Motor neuron (in vitro differentiated cells): ENCODE data around the gene TMEM132D. TPM values are rescaled to one million over a fixed set of nuclear protein-coding genes. Genes with fewer than 3 reads are reported as not detected.

ENCODE experiments used
- ATAC-seq, 8 experiments: fragments of 200-7000 bp; cut with Tn5 transposase; replicated peaks in 6 of 8; 2 replicates each; pipeline ENCODE4 v1.8.0; 2021; ENCODE audit warnings: mild to moderate bottlenecking in 8 of 8, moderate library complexity in 8 of 8
- H3K27ac ChIP-seq, 2 donors: fragments of 250-450 bp; sonication (Bioruptor Pico); 2 replicates each; pipeline ENCODE4 v1.9.0; 2021; ENCODE audit warnings: antibody characterized with exemption in 2 of 2, mild to moderate bottlenecking in 2 of 2, moderate library complexity in 1 of 2
- H3K4me1 ChIP-seq, 2 donors: fragments of 250-450 bp; sonication (Bioruptor Pico); replicated peaks in 1 of 2; 2 replicates each; pipeline ENCODE4 v1.6.1; 2021; ENCODE audit warnings: antibody characterized with exemption in 2 of 2, mild to moderate bottlenecking in 2 of 2, moderate library complexity in 1 of 2
- H3K4me3 ChIP-seq, 5 donors: fragments of 250-450 bp; sonication (Bioruptor Pico); 2 replicates each; pipeline ENCODE4 v1.9.0; 2021; ENCODE audit warnings: antibody characterized with exemption in 5 of 5, mild to moderate bottlenecking in 5 of 5, moderate library complexity in 4 of 5
- WGBS, 10 experiments: fragments of 450-650 bp; shearing (Covaris generic); methylation state at CpG; one replicate each; pipeline ENCODE4 v1.0.0; 2022; 5-methylcytosine and 5-hydroxymethylcytosine counted together
- in situ Hi-C, 9 experiments: fragments of 400-800 bp; cut with MboI; loops; one replicate each; pipeline ENCODE4 v1.15.0; 2021; ENCODE audit warnings: low sequenced_read_pairs in 9 of 9, low pct_unique_long_range_greater_than_20kb in 2 of 9; ENCODE audit not compliant: unreplicated experiment in 9 of 9
- total RNA-seq, 8 experiments: library from RNA; unstranded; fragments of 300-600 nt; gene quantifications; 2 replicates each; pipeline versions ENCODE4 v1.2.3 to v1.2.4, GENCODE V29; 2022

The TMEM132D gene
- total RNA-seq, 8 experiments from 2014 or later, result 0.17 to 5.7 (median 1.5) TPM; not detected in 1

DNA sequence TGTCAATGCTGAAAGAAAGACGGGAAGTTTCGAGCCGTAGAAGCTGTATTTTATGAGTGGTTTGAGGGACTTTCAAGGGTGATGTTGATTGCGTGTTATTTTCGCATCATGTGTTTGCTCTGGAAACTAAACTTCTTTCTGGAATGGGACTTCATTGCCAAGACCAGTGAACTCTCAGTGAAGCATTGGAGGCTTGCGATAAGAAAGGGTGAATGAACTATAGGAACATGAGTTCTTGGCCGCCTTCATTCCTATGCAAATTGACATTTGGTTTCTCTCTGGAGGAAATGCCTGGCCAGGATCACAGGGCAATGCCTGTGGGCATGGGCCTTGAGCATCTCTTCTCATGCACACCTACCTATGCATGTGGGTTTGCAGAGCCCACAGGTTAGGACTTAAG is 677.8 kb downstream of the TMEM132D start:
- ATAC-seq, result no peak
- no peak overlapping the region for H3K4me3 ChIP-seq
- no peak overlapping the region for H3K27ac ChIP-seq
- in situ Hi-C loops, result no loop called here
- no peaks in the 10 kb centered on the region for H3K4me1 ChIP-seq
- WGBS, 10 experiments, result 0 to 94% (median 56%) methylated on average over 1 to 7 of the region's 7 CpGs

GRCh38 chr12:129215556-129215955 is 688.3 kb downstream of the TMEM132D start:
- 10 to 100% (median 51%) methylated on average over 1 to 5 of the region's 5 CpGs; no CpG with 5 or more reads in 3 of the 10 experiments for WGBS, 10 experiments
- ATAC-seq, result peak in 1 of 8 experiments; percentile 6

DNA sequence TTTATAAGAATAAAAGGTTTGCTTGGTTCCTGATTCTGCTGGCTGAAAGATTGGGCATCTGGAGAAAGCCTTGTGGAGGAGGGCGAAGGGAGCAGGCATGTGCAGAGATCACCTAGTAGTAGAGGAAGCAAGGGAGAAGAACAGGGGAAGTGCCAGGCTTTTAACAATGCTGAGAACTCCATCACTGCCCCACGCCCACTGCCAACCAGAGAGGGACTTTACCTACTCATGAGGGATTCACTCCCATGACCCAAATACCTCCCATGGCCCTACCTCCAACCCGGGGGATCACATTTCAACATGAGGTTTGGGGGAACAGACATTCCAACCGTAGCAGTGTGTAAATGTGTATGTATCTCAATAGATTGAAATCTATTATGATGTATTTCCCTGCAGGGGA is 690.3 kb downstream of the TMEM132D start:
- in situ Hi-C loops, result no loop called here

More at GRCh38 chr12:129215556-129215955, 688.3 kb downstream of the TMEM132D start:
- H3K4me1 ChIP-seq, result no peaks in the 10 kb centered on the region
- no peak overlapping the region for H3K4me3 ChIP-seq
- H3K27ac ChIP-seq, result no peak overlapping the region
- in situ Hi-C loops, result no loop called here

GRCh38 chr12:129211862-129212630 is 691.8 kb downstream of the TMEM132D start:
- no peak overlapping the region for H3K4me3 ChIP-seq
- H3K27ac ChIP-seq, result no peak overlapping the region
- peak in 5 of 8 experiments; percentile 58 to 90 (median 76) for ATAC-seq
- in situ Hi-C loops, result no loop called here
- H3K4me1 ChIP-seq, result no peaks in the 10 kb centered on the region
- 0 to 38% (median 14%) methylated on average over 3 to 11 of the region's 11 CpGs for WGBS, 10 experiments

More for the DNA sequence above, 690.3 kb downstream of the TMEM132D start:
- ATAC-seq, result no peak
- Histone ChIP-seq H3K4me3 (no peak overlapping the region), H3K27ac (no peak overlapping the region), H3K4me1 (no peaks in the 10 kb centered on the region)
- WGBS, 10 experiments, result 0 to 58% (median 21%) methylated on average over 1 to 4 of the region's 4 CpGs; no CpG with 5 or more reads in 2 of the 10 experiments

GRCh38 chr12:129208566-129208965 is 695.3 kb downstream of the TMEM132D start:
- H3K4me1 ChIP-seq, result no peaks in the 10 kb centered on the region
- whole genome bisulfite sequencing, 10 experiments, result 0 to 61% (median 31%) methylated on average over 1 to 7 of the region's 9 CpGs; no CpG with 5 or more reads in 4 of the 10 experiments
- H3K27ac ChIP-seq, result no peak overlapping the region
- ATAC-seq, result peak in 2 of 8 experiments; percentile 33
- no peak overlapping the region for H3K4me3 ChIP-seq
- in situ Hi-C loops, result no loop called here

DNA sequence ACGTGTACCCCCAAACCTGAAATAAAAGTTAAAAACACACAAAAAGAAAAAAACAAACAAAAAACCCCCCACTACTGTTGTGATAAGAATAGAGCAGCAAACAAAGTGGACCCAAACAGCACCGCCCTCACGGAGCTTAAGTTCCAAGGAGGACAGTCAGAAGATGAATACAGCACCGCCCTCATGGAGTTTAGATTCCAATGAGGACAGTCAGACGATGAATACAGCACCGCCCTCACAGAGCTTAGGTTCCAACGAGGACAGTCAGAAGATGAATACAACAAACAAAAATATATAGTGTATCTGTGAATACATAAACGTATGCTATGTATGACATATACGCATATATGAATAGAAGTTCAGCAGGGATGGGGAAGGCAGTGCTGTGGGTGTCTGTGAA is 696.7 kb downstream of the TMEM132D start:
- no peaks in the 10 kb centered on the region for H3K4me1 ChIP-seq
- 12 to 100% (median 59%) methylated on average over 1 to 9 of the region's 9 CpGs for WGBS, 10 experiments
- ATAC-seq, result peak in 3 of 8 experiments; percentile 58 to 76 (median 75)
- H3K4me3 ChIP-seq, result no peak overlapping the region
- no peak overlapping the region for H3K27ac ChIP-seq
- in situ Hi-C loops, result no loop called here

GRCh38 chr12:129203456-129203855 is 700.4 kb downstream of the TMEM132D start:
- WGBS, 10 experiments, result 0 to 92% (median 16%) methylated on average over 1 to 2 of the region's 2 CpGs; no CpG with 5 or more reads in 6 of the 10 experiments

GRCh38 chr12:129202109-129202814 is 701.6 kb downstream of the TMEM132D start:
- 0 to 62% (median 5%) methylated on average over 1 to 6 of the region's 6 CpGs; no CpG with 5 or more reads in 1 of the 10 experiments for WGBS, 10 experiments
- Histone ChIP-seq H3K4me3 (no peak overlapping the region), H3K27ac (no peak overlapping the region), H3K4me1 (no peaks in the 10 kb centered on the region)
- ATAC-seq, result peak in 2 of 8 experiments; percentile 12 to 31
- in situ Hi-C loops, result no loop called here

More at GRCh38 chr12:129203456-129203855, 700.4 kb downstream of the TMEM132D start:
- no peaks in the 10 kb centered on the region for H3K4me1 ChIP-seq
- no peak overlapping the region for H3K27ac ChIP-seq
- in situ Hi-C loops, result no loop called here
- H3K4me3 ChIP-seq, result no peak overlapping the region
- ATAC-seq, result no peak

- no peak overlapping the region for H3K4me3 ChIP-seq
- WGBS, 10 experiments, result 0 to 80% (median 7%) methylated on average over 1 to 2 of the region's 2 CpGs; no CpG with 5 or more reads in 2 of the 10 experiments
- no peak overlapping the region for H3K27ac ChIP-seq
- in situ Hi-C loops, result no loop called here
- H3K4me1 ChIP-seq, result no peaks in the 10 kb centered on the region
- no peak for ATAC-seq
Observed at GRCh38 chr12:129201029-129201428, 702.8 kb downstream of the TMEM132D start.

DNA sequence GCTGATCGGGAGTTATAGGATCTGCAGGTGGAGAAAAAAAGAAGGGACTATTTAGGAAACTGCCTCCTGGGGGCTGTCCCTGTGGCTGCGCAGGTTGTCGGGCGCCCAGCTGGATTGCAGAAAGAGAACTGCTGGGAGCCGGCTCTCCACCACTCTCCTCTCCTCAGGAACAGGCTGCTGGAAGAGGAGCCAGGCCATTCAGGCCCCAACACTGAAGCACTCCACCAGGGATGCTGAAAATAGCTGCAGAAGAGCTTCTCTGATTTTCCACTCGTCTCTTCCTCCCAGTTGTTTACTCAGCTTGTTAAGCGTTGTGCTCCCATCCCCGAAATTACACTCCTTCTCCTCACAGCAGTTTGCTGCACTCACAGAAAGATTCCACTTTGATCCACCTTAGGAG is 703.2 kb downstream of the TMEM132D start:
- no peak for ATAC-seq

DNA sequence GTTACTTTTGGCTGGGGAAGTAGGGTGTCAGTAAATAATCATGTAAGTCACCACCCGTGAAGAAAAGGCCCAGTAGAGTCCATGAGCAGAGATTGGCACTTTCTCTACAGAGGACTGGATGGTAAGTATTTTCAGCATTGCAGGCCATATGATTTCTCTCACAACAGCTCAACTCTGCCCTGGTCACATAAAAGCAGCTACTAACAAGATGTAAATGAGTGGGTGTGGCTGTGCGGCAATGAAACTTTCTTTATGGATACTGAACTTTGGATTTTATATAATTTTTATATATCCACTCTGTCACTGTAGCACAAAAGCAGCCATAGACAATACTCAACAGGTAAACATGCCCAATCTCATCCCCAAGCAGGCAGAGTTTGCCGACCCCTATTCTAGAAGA is 706.9 kb downstream of the TMEM132D start:
- no peak overlapping the region for H3K4me3 ChIP-seq
- WGBS, 10 experiments, result 0 to 90% (median 50%) methylated on average over 2 to 3 of the region's 3 CpGs; no CpG with 5 or more reads in 1 of the 10 experiments
- no peak for ATAC-seq
- no peaks in the 10 kb centered on the region for H3K4me1 ChIP-seq
- no peak overlapping the region for H3K27ac ChIP-seq
- in situ Hi-C loops, result loop anchor here in 1 of 9 experiments (25.0 kb wide), 1 partner anchor 715 kb away; the partner anchor contains the start of gene TMEM132D

More for the DNA sequence above, 703.2 kb downstream of the TMEM132D start:
- H3K4me1 ChIP-seq, result no peaks in the 10 kb centered on the region
- no peak overlapping the region for H3K4me3 ChIP-seq
- WGBS, 10 experiments, result 0 to 86% (median 60%) methylated on average over 1 to 5 of the region's 8 CpGs; no CpG with 5 or more reads in 3 of the 10 experiments
- no peak overlapping the region for H3K27ac ChIP-seq
- in situ Hi-C loops, result no loop called here

DNA sequence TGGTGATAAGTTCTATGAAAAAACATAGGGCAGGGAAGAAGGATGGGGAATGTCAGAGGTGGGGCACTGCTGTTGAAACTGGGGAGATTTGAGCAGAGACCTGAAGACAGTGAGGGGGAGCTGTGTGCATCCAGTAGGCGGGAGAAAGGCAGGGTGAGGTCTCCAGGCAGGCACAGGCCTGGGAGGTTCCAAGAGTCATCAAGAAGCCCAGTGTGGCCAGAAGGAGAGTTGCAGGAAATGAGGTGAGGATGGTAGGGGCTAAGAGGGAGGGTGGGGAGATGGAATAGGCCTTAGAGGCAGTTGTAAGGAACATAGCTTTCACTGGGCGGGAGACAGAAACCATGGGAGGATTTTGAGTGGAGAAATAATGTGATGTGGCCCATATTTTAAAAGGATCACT is 708.7 kb downstream of the TMEM132D start:
- Histone ChIP-seq H3K4me1 (no peaks in the 10 kb centered on the region), H3K4me3 (no peak overlapping the region), H3K27ac (no peak overlapping the region)
- no peak for ATAC-seq
- 29 to 90% (median 65%) methylated on average over 1 to 2 of the region's 2 CpGs; no CpG with 5 or more reads in 6 of the 10 experiments for WGBS, 10 experiments
- in situ Hi-C loops, result loop anchor here in 1 of 9 experiments (25.0 kb wide), 1 partner anchor 717 kb away; the partner anchor contains the start of gene TMEM132D
